Glutamatergic neuron (in vitro differentiated cells): ENCODE results near the gene PRELP. TPM values are rescaled to one million over a fixed set of nuclear protein-coding genes. Genes with fewer than 3 reads are reported as not detected.

Experiments
- DNase-seq: peaks from one replicate; pipeline ENCODE4 v3.0.0; 2022
- H3K27ac Mint-ChIP-seq: one replicate; pipeline ENCODE4 v1.8.0; 2020; ENCODE audit warnings: mild to moderate bottlenecking, mixed read lengths, inconsistent platforms; ENCODE audit not compliant: unreplicated experiment
- H3K27me3 Mint-ChIP-seq: one replicate; pipeline ENCODE4 v1.8.0; 2020; ENCODE audit warnings: mild to moderate bottlenecking, moderate library complexity, mixed read lengths, inconsistent platforms; ENCODE audit not compliant: unreplicated experiment
- H3K36me3 Mint-ChIP-seq: one replicate; pipeline ENCODE4 v1.8.0; 2020; ENCODE audit warnings: mild to moderate bottlenecking, mixed read lengths, inconsistent platforms; ENCODE audit not compliant: unreplicated experiment
- H3K4me1 Mint-ChIP-seq: one replicate; pipeline ENCODE4 v1.8.0; 2020; ENCODE audit warnings: mild to moderate bottlenecking, low read depth, mixed read lengths, inconsistent platforms; ENCODE audit not compliant: unreplicated experiment
- H3K4me3 Mint-ChIP-seq: one replicate; pipeline ENCODE4 v1.8.0; 2020; ENCODE audit warnings: mild to moderate bottlenecking, mixed read lengths, inconsistent platforms; ENCODE audit not compliant: unreplicated experiment
- H3K9me3 Mint-ChIP-seq: one replicate; pipeline ENCODE4 v1.8.0; 2020; ENCODE audit warnings: mild to moderate bottlenecking, moderate library complexity, mixed read lengths, inconsistent platforms; ENCODE audit not compliant: unreplicated experiment
- CTCF ChIP-seq: fragments of 200-600 bp; sonication (generic); IDR thresholded peaks from one replicate; pipeline ENCODE4 v1.5.0; 2021; ENCODE audit not compliant: partially characterized antibody, unreplicated experiment
- total RNA-seq: library from RNA; stranded (reverse); fragmentation: NEBNext Ultra II Directional; extraction: Animal tissue kit (Norgen Biotek cat#: 25700); gene quantifications from one replicate; pipeline ENCODE4 v1.2.1, GENCODE V29; 2021; ENCODE audit not compliant: unreplicated experiment

The PRELP gene
- total RNA-seq, 1 donor from 2014 or later, result not detected

DNA sequence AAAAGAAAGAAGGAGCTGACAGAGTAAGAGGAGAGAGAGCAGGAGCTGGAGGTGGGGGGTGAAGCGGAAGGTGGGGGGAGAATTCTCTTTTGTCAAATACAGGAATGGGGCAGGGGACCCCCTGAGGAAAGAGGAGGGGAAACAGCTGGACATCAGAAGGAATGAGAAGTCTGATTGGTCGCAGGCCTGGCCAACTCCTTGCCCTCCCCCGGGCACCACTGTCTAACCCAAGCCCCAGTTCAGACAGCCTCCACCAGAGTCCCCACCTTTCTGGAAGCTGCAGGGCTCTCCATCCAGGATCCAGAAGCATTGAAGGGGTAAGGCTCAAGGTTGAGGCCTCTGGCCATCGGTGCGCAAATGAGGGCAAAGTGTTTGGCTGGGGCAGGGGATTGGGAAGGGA, 18.3 kb downstream of the PRELP start, which contains the start of gene OPTC:
Gene OPTC (plus strand): TSS at position 253 of the 400 bp plus-strand sequence. CDS start 1,853 bp downstream, outside the sequence.
- DNase-seq, result no peak
- peaks cover 22% of the 10 kb centered on the region for H3K4me1 Mint-ChIP-seq
- H3K4me3 Mint-ChIP-seq, result no peak within 1 kb of the TSS
- TF ChIP-seq CTCF, result no peak
- peaks cover 1% of the 10 kb centered on the region for H3K27me3 Mint-ChIP-seq
- H3K9me3 Mint-ChIP-seq, result peaks cover 4% of the 10 kb centered on the region
- no peak within 1 kb of the TSS for H3K27ac Mint-ChIP-seq
- no peaks in the 10 kb centered on the region for H3K36me3 Mint-ChIP-seq

DNA sequence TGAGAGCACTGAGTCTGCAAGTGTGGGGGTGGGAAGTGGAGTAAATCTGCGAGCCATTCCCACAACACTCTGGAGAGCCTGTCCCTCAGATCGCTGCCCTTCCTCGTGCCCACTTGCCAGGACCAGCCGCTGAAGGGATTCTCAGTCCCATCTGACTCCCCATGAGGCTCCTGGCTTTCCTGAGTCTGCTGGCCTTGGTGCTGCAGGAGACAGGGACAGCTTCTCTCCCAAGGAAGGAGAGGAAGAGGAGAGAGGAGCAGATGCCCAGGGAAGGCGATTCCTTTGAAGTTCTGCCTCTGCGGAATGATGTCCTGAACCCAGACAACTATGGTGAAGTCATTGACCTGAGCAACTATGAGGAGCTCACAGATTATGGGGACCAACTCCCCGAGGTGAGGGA, 20.2 kb downstream of the PRELP start:
- H3K4me1 Mint-ChIP-seq, result peaks cover 16% of the 10 kb centered on the region
- TF ChIP-seq CTCF, result no peak
- no peaks in the 10 kb centered on the region for H3K36me3 Mint-ChIP-seq
- DNase-seq, result no peak
- H3K27ac Mint-ChIP-seq, result no peak overlapping the region
- no peaks in the 10 kb centered on the region for H3K9me3 Mint-ChIP-seq
- H3K4me3 Mint-ChIP-seq, result no peak overlapping the region
- H3K27me3 Mint-ChIP-seq, result peaks cover 2% of the 10 kb centered on the region

DNA sequence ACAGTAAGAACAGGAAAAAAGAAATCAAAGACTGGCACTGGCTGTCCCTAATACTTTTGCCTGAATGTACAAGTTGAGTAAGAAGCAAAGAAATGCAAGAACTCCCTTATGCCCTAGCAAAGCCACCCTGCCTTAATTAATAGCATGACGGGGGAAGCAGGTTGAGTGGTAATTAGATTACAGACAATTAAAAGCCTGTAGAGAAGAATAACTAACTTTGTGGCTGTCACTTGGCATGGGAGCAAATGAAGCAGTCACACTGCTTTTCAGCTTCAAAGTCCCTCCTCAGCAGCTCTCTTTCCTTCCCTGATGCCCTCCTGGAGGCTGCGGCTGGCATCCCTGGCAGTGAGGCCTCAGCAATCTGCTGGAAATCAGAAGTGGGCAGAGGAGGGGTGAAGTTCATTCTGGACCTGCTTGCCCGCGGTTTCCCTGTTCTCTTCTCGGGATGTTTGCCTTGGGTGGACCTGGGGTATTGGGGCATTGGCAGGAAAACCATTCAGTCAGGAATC, 21.7 kb downstream of the PRELP start:
- Mint-ChIP-seq H3K9me3 (peaks cover 2% of the 10 kb centered on the region), H3K4me1 (peaks cover 4% of the 10 kb centered on the region), H3K4me3 (no peak overlapping the region), H3K36me3 (no peaks in the 10 kb centered on the region), H3K27ac (no peak overlapping the region), H3K27me3 (peaks cover 3% of the 10 kb centered on the region)
- DNase-seq, result no peak
- no peak for TF ChIP-seq CTCF

DNA sequence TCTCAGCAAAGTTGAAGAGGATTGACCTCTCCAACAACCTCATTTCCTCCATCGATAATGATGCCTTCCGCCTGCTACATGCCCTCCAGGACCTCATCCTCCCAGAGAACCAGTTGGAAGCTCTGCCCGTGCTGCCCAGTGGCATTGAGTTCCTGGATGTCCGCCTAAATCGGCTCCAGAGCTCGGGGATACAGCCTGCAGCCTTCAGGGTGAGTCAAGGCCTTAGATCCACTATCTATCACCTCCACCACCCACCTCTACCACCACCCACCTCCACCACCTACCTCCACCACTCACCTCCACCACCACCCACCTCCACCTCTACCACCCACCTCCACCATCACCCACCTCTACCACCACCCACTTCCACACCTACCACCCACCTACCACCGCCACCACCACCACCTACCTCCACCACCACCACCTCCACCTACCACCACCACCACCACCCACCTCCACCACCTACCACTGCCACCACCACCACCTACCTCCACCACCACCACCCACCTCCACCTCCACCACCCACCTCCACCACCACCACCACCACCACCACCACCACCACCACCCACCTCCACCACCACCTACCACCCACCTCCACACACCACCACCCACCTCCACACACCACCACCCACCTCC, 24.2 kb downstream of the PRELP start:
- Mint-ChIP-seq H3K36me3 (no peaks in the 10 kb centered on the region), H3K9me3 (peaks cover 2% of the 10 kb centered on the region), H3K4me3 (no peak overlapping the region), H3K27me3 (peaks cover 11% of the 10 kb centered on the region), H3K4me1 (peaks cover 1% of the 10 kb centered on the region), H3K27ac (no peak overlapping the region)
- no peak for DNase-seq
- TF ChIP-seq CTCF, result no peak

GRCh38 chr1:203500279-203500678, 24.7 kb downstream of the PRELP start:
- Mint-ChIP-seq H3K9me3 (peaks cover 2% of the 10 kb centered on the region), H3K4me1 (peaks cover 4% of the 10 kb centered on the region), H3K4me3 (no peak overlapping the region)

More at GRCh38 chr1:203500279-203500678, 24.7 kb downstream of the PRELP start:
- no peak overlapping the region for H3K27ac Mint-ChIP-seq
- H3K36me3 Mint-ChIP-seq, result no peaks in the 10 kb centered on the region
- peaks cover 12% of the 10 kb centered on the region for H3K27me3 Mint-ChIP-seq
- no peak for DNase-seq
- TF ChIP-seq CTCF, result no peak
